Measurements from ENCODE around the gene HERC6.
A peak's percentile ranks its signal among the peaks of the same experiment; 100 is the strongest.
"Not testable (repeated sequence)": the region's sequence is repeated elsewhere in the genome, so short reads cannot be mapped to it uniquely, and the experiment has no call there.

The HERC6 gene

DNA sequence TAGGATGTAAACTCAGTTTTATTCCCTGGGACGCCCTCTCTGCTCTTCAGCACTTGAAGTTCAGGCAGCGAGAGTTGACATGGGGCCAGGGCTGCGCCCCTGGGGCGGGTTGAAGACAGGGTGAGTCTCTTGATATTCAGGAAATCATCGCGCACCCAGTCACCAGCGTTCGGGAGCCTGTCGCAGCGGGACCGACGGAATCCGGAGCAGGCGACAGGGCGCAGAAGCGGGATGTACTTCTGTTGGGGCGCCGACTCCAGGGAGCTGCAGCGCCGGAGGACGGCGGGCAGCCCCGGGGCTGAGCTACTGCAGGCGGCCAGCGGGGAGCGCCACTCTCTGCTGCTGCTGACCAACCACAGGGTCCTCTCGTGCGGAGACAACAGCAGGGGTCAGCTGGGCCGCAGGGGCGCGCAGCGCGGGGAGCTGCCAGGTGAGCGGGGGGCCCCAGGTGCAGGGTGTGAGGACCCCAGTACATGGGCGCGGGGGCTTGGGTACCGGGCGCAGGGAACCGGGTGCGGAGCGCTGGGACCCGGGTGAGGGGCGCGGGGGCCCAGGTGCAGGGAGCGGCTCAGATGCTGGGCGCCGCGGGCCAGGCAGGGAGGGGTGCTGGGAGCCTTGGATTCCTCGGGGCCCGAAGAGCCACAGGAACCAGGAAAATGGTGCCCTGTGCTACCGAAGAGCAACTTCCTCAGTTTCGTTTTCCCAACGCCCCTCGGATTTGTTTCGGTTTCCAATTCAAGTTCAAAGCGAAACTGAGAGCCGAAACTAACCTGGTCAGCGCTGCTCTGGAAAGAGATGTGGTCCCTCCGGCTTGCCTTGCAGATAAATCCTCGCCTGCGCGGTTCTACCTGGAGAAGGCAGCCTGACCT is at the start of gene HERC6:
TSS of gene HERC6 (plus strand) at position 162 of the 869 bp plus-strand sequence. CDS start at position 232, 70 bp downstream.
- H3K4me3 ChIP-seq (ENCODE audit: low read depth, low read length): peak within 1 kb of the TSS; percentile 72

DNA sequence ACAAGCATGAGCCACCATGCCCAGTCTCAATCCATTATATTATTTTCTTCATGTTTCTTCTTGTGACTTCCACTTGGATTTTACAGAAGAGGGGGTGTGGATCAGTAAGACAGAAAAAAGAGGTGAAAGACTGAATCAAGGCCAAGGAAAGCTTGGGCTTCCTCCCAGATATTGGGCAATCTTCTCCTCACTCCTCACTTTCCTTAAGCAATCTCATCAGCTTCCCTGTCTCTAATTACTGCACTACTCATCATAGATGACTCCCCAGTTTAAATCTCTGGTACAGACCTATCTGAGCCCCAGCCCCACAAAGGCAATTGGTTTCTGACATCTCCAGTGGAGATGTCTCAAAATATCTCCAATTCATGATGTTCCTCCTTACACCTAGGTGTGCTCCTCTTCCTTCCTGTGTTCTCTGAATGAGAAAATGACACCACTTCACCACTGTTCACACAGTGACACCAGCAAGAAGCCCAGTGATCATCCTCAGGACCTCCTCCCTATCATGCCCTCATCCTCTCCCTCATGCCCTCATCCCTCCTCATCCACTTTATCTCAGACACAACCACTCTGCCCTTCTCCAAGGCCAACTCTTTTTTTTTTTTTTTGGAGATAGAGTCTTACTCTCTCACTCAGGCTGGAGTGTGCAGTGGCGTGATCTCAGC is 44.8 kb upstream of the HERC6 start:
- no peak overlapping the region for H3K4me3 ChIP-seq (ENCODE audit: low read depth, low read length)

DNA sequence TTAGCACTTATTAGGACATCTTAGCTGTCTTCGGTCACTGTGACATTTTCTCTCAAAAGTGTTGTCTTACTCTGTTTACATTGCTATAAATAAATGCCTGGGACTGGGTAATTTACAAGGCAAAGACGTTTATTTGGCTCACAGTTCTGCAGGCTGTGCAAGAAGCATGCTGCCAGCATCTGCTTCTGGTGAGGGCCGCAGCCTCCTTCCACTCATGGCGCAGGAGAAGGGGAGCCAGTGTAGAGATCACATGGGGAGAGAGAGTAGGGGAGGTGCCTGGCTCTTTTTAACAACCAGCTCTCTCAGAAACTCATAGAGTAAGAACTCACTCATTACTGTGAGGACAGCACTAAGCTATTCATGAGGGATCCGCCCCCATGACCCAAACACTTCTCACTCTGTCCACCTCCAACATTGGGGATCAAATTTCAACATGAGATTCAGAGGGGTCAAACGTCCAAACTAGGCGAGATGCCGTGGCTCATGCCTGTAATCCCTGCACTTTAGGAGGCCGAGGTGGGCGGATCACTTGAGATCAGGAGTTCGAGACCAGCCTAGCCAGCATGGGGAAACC is 43.5 kb upstream of the HERC6 start:
- no peak overlapping the region for H3K4me3 ChIP-seq (ENCODE audit: low read depth, low read length)

DNA sequence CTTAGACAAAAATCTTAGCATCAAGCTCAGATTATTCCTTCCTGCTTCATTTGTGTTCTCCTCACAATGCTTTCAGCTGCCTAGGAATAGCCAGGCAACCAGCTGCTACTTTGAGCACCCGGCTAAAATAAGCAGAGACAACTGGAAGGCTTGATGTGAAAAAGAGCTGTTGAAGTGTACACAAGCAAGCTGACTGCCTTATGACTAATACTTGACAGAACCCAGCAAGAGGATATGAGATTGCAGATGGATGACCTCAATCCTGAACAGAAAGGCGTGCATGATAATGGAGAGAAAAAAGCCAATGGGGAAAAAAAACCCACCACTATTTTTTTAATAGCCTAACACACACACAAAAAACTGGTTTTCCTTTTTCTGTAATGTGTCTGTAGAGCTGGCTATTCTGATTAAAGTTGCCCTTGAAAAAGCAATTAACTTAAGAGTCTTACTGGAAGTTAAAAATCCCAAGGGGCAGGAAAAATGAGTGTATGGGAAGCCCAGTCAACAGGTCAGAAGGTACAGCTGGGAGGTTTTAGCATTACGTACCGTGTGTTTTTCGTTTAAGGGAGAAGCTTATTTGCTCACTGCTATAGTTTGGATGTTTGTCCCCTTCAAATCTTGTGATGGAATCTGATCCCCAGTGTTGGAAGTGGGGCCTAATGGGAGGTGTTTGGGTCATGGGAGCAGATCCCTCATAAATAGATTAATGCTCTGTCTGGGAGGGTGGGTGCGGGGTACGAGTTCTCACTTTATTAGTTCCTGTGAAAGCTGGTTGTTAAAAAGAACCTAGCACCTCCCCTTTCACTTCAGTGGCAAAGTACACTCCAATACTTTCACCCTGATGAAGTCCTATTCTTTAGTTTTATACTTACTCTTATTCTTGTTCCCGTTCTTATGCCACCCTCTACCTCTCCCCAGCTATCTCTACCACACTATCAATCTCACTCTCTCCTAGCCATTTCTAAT is 37.1 kb upstream of the HERC6 start:
- H3K4me3 ChIP-seq (ENCODE audit: low read depth, low read length): no peak overlapping the region

DNA sequence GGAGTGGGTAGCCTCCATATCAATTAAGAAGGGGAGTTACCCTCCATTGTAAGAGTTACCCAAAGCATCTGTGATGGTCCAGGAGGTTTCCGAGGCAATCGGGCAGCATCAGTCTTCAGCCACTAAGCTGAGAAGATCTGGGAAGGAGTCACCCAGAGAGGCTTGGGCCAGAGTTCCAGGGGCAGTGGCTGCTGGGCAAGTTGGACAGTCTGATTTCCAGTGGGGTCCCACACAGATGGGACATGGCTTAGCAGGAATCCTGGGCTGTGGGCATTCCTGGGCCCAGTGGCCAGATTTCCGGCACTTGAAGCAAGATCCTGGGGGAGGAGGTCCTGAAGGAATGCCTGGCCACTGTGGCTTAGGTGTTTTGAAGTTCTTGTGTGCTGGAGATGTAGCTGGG is 31.8 kb upstream of the HERC6 start:
- not testable (repeated sequence) for H3K4me3 ChIP-seq (ENCODE audit: low read depth, low read length)

DNA sequence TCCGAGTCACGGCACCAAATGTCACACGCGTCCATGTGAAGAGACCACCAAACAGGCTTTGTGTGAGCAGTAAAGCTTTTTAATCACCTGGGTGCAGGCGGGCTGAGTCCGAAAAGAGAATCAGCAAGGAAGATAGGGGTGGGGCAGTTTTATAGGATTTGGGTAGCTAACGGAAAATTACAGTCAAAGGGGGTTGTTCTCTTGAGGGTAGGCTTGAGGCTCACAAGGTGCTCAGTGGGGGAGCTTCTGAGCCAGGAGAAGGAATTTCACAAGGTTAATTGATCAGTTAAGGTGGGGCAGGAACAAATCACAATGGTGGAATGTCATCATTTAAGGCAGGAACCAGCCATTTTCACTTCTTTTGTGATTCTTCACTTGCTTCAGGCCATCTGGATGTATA is 29.9 kb upstream of the HERC6 start:
- H3K4me3 ChIP-seq (ENCODE audit: low read depth, low read length): not testable (repeated sequence)

DNA sequence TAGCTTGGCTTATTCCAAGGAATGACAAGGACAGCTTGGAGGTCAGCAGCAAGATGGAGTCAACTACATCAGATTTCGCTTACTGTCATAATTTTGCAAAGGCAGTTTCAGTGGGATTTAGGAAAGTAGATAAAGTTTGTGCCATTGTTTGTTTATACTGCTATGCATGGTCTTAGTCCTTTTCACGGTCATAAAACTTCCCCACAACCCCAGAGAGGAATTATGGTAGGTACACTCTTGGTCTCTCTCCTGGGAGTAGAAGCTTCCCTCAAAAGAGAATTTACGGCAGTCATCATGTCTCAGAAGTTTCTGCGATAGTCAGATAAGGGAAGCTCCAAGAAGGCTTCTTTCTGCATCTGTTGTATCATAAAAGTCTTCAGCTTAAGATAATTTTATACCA is 27.9 kb upstream of the HERC6 start:
- H3K4me3 ChIP-seq (ENCODE audit: low read depth, low read length): no peak overlapping the region

DNA sequence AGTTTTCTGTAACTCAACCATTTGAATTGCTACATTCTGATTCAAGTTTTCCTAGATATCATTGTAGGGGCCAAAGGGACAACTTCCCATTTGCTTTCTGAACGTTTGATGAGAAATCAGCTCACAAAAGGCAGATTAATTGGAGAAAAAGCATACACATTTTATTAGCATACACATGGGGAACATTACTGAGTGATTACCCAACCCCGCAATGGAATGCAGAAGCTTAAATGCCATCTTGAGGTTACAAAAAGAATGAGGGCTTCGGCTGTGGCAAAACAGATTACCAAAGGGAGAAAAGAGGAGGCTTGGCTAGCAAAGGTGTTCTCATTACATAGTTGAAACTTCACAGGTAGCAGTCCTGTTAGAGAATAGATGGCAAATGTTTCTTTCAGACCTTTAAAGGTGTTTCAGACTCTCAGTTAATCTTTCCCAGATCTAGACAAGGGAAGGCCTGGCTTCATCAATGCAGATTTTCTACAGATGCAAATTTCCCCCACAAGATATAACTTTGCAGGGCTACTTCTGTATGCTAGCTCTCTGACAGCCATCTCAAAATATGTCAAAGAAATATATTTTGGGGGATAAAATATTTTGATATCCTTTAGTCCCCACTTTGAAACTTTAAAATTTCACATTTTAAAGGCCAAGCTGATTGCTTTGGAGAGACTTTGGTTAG is 26.5 kb upstream of the HERC6 start:
- no peak overlapping the region for H3K4me3 ChIP-seq (ENCODE audit: low read depth, low read length)

DNA sequence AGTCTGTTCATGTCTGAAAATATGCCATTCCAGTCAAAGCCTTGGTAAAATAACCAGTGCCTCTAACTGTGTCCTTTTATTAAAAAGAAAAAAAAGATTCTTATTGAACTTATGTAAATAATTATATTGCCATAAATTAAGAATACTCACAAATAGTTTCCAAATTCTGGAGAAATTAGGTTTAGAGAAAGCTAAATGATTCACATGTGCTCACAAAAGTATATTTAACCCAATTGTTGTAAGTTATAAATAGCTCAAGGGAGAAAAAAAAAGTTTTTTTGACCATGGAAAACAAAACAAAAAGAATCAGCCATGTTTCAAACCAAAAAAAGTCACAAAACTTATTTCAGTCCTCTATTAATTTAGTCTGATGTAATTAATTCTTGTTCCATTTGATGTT is 25.3 kb upstream of the HERC6 start:
- no peak overlapping the region for H3K4me3 ChIP-seq (ENCODE audit: low read depth, low read length)

DNA sequence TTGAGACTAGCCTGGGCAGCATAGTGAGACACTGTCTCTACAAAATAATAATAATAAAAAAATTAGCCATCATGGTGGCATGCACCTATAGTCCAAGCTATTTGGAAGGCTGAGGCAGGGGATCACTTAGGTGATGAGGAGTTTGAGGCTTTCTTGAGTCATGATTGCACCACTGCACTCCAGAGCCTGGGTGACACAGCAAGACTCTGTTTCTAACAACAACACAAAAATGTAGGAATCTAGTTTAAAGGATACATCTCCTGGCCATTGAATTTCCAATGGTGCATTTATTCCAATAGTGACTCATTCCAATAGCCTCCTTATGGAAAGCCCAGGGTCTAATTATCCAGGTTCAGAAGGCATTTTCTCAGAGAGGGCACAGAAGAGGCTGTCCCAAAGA is 21.9 kb upstream of the HERC6 start:
- no peak overlapping the region for H3K4me3 ChIP-seq (ENCODE audit: low read depth, low read length)

DNA sequence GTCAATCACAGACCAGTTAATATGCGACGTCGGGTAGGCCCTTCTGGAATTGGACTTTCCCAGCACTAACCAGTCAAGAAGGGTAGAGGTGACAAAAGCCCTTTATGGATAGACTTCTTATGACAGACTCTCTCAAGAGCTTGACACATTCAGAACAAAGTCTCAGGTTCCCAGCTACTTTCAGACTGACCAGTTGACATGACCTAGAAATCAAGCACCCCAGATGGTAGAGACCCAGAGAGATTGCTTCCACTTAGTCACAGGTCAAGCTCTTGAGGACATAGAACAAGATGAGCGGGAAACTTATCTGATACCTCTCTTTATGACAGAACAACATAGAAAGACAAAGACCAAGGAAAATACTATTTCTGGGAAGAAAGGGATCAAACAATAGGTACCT is 21.4 kb upstream of the HERC6 start:
- H3K4me3 ChIP-seq (ENCODE audit: low read depth, low read length): no peak overlapping the region

DNA sequence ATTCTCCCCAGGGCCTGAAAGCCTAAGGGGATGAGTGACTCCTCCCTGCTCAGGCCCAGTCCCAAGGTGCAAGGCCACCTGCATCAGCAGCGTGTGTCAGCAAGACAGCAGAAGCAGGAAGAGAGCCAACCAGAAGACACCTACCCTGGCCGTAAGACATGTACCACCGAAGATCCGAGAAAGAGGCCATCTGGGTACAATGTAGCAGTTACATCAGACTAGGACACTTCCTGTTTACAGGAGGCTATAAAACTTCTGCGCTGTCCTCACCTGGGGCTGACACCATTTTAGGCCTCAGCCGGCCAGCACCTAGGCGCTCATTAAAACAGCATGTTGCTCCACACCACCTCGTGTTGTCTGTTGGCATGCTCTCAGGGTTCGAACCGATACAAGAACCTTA is 19.1 kb upstream of the HERC6 start:
- no peak overlapping the region for H3K4me3 ChIP-seq (ENCODE audit: low read depth, low read length)

DNA sequence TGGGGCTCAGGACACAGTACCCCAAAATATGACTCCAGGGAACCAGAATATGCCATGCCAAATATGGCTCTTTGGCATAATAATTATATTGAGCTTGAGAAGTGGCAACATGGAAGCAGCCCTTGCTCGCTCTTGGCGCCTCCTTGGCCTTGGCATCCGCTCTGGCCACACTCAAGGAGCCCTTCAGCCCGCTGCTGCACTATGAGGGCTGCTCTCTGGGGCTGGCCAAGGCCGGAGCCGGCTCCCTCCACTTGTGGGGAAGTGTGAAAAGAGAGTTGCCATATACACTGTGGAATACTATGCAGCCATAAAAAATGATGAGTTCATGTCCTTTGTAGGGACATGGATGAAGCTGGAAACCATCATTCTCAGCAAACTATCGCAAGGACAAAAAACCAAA is 18.4 kb upstream of the HERC6 start:
- H3K4me3 ChIP-seq (ENCODE audit: low read depth, low read length): no peak overlapping the region

DNA sequence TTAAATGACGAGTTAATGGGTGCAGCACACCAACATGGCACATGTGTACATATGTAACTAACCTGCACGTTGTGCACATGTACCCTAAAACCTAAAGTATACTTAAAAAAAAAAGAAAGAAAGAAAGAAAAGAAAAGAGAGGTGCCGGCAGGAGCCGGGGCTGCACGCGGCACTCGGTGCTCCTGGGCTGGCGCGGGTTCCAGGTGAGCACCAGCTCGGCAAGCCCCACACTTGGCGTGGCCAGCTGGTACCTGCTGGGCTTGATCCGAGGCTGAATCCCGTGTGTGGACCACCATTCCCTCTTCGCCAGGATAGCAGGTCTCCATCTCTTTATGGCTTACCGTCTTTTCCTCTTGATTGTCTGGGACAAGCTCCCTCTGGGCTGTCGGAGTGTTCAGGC is 17.9 kb upstream of the HERC6 start:
- no peak overlapping the region for H3K4me3 ChIP-seq (ENCODE audit: low read depth, low read length)

DNA sequence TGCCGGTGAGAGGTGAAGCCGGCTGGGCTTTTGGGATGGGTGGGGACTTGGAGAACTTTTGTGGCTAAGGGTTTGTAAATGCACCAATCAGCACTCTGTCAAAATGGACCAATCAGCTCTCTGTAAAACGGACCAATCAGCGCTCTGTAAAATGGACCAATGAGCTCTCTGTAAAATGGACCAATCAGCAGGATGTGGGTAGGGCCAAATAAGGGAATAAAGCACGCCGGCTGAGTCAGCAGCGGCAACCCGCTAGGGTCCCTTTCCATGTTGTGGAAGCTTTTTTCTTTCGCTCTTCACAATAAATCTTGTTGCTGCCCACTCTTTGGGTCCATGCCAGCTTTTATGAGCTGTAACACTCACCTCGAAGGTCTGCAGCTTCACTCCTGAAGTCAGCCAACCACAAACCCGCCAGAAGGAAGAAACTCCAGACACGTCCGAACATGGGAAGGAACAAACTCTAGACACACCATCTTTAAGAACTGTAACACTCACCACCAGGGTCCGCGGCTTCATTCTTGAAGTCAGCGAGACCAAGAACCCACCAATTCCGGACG is 17.4 kb upstream of the HERC6 start:
- not testable (repeated sequence) for H3K4me3 ChIP-seq (ENCODE audit: low read depth, low read length)

DNA sequence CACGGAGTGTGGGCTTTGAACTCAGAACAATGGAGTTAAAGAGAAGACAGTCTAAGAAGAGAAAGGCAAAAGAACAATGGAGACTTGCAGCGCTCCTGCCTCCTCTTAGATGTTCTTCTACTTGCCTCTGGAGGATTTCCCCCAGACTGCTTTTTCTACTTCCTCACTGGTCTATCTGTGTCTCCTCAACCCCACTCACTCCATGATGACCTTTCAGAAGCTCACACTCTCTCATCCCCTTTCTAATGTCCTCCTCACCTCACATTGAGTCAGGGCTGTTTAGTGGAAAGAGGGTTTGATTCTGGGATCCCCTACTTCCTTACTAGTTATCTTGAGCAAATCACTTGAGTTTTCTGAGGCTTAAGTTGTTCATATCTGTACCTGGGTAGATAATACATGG is 12.2 kb upstream of the HERC6 start:
- H3K4me3 ChIP-seq (ENCODE audit: low read depth, low read length): no peak overlapping the region

DNA sequence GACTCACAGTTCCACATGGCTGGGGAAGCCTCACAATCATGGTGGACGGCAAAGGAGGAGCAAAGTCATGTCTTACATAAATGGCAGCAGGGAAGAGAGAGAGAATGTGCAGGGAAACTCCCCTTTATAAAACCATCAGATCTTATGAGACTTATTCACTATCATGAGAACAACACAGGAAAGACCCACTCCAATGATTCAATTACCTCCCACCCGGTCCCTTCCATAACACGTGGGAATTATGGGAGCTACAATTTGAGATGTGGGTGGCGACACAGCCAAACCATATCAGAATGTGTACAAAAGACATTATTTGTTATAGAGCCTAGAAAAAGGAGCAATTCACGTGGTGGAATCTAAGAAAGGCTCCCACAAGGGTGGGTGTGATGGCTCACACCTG is 10.8 kb upstream of the HERC6 start:
- H3K4me3 ChIP-seq (ENCODE audit: low read depth, low read length): no peak overlapping the region

DNA sequence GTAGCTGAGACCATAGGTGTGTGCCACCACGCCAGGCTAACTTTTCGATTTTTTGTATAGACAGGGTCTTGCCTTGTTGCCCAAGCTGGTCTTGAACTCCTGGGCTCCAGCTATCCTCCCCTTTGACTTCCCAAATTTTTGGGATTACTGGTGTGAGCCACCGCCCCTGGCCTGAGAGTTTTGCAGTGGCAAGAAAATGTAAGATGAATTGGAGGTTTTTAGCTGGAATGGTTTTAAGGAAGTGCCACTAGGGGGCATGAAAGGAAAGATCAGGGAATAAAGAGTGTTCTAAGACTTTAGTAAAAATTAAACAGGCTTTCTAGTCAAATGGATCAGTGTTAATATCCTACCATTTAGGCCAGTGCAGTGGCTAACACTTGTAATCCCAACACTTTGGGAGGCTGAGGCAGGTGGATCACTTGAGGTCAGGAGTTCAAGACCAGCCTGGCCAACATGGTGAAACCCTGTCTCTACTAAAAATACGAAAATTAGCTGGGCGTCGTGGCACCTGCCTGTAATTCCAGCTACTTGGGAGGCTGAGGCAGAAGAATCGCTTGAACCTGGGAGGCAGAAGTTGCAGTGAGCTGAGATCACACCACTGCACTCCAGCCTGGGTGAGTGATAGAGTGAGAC is 9.4 kb upstream of the HERC6 start:
- not testable (repeated sequence) for H3K4me3 ChIP-seq (ENCODE audit: low read depth, low read length)

DNA sequence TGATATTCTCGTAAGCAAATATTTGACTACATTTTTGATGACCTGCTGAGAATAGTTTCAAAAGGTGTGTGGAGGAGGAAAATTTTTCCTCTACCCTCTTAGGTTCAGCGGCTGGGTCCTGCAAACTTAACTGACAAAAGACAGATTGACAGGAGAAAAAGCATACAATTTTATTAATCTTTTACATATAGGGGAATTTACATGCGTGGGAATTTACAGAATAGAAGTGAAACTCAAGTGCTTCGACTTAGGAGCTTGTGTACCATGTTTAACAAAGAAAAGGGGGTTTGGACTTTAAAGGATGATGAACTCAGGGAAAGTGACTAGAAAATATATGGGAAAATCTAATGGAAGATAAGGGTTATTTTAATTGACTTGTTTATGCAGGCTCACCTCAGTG is 2.5 kb downstream of the HERC6 start:
- no peak overlapping the region for H3K4me3 ChIP-seq (ENCODE audit: low read depth, low read length)

DNA sequence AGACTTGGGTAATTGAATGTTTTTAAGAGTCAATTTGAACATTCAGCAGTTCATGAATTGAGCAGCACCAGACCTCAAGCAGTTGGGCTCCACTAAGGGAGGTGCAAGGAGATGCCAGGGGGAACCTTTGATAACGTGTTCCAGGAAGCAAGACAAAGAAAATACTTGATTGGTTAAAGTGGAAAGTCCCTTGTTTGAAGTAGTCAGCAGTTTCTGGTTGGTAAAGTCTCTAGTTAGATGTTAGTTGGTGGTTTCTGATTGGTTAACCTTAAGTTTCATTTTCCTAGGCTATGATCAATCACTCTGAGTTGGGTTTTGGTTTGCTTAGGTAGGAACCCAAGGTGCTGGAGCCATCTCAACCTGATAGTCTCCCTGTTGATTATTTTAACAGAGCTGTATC is 4.0 kb downstream of the HERC6 start:
- no peak overlapping the region for H3K4me3 ChIP-seq (ENCODE audit: low read depth, low read length)

Measured in iPS-11a (cell line).